Ovary (tissue), 3 donors: ENCODE results near the gene PLEKHS1.

Source experiments
- CTCF ChIP-seq, 3 donors: fragments of 450-650 bp in 2 of 3; fragments of 200-600 bp in 1 of 3; IDR thresholded peaks; one replicate each; pipeline versions ENCODE4 v1.5.1 to v1.8.0; 2016 to 2022; ENCODE audit warnings: antibody characterized with exemption in 3 of 3, mild to moderate bottlenecking in 1 of 3
- EP300 ChIP-seq: sonication (generic); formaldehyde crosslinking; IDR thresholded peaks from one replicate; pipeline ENCODE4 v1.6.1; 2017; ENCODE audit warnings: antibody characterized with exemption
- POLR2A ChIP-seq: fragments of 450-650 bp; IDR thresholded peaks from one replicate; pipeline ENCODE4 v1.6.1; 2017; ENCODE audit warnings: antibody characterized with exemption, mild to moderate bottlenecking, moderate library complexity
- donor health status: DM: no; HTN: no; CAD: no.

GRCh38 chr10:113746217-113746957, 5.1 kb upstream of the PLEKHS1 start:
- no peak for TF ChIP-seq CTCF (IDR thresholded peaks at IDR 0.05)
- no peak for TF ChIP-seq POLR2A
- TF ChIP-seq EP300 = no peak
